NK-92 (cell line): ENCODE results near the gene PADI1.

ENCODE experiments used
- DNase-seq: peaks from one replicate; lab custom pipeline; 2025; ENCODE audit not compliant: unreplicated experiment; lab: John Stamatoyannopoulos, UW

Gene PADI1

GRCh38 chr1:17293681-17294425, 88.9 kb downstream of the PADI1 start:
- DNase-seq: no peak

DNA sequence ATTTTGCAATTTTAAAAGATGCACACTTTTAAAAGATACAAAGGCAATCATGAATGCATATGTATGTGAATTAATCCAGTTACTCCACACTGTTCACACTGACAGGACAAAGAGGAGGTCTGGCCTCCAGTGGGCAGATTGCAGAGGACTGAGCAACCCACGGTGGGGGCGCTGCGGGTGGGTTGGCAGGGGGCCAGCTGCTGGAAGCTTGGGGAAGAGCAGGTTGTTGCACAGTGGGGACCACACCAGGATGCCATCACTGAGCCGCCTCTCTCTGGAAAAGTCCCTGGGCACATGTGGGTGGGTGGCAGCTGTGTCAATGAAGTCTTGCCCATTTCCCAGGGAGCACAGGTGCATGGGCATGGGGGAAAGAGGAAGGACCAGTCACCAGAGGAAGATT, 90.4 kb downstream of the PADI1 start:
- DNase-seq: no peak
